ENCODE data around the gene ISG15. TPM values are rescaled to one million over a fixed set of nuclear protein-coding genes. Genes with fewer than 3 reads are reported as not detected.

The ISG15 gene
- total RNA-seq, 1 donor from 2014 or later, result 22.3 TPM

DNA sequence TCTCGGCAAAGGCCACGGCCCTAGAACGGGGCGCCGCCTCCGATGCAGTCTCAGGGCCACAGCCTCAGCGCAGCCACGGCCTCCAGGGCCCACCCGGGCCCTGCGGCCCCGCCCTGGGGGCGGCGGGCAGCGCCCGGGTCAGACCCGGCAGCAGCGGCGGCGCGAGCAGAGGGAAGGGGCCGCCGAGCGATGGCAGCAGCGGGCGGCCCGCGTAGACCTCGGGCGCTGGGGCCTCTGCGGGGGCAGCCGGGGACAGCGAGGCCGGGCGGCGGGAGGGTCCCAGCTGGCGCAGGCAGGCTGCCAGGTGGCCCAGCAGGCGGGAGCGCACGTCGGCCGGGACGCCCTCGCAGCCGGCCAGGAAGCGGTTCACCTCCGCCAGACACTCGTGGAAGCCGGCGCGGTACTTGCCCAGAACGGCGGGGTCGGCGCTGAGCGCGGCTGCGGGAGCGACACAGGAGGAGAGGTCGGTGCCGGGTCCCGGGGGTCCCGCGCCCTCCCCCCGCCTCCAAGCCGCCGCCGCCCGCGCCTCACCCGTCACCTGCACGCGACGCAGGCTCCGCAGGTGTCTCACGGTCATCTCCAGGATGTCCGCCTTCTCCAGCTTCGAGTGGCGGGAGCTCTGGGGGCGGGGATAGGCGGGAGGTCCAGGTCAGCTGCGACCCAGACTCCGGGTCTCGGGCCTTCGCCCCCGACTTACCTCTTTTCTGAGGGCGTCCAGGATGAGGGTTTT, 14.1 kb upstream of the ISG15 start:
- no peaks in the 10 kb centered on the region for H3K36me3 Mint-ChIP-seq (ENCODE audit: low read depth)
- TF ChIP-seq CTCF (conservative IDR thresholded peaks at IDR 0.05), result no peak
- no peaks in the 10 kb centered on the region for H3K9me3 Mint-ChIP-seq
- peaks cover 8% of the 10 kb centered on the region for H3K4me1 Mint-ChIP-seq
- no peak for DNase-seq (ENCODE audit: low read depth, low spot score)
- no peak overlapping the region for H3K27ac Mint-ChIP-seq (ENCODE audit: unreplicated experiment)
- peak overlapping the region; percentile 51 for H3K4me3 Mint-ChIP-seq
- H3K27me3 Mint-ChIP-seq (ENCODE audit: low read depth), result peaks cover 39% of the 10 kb centered on the region

DNA sequence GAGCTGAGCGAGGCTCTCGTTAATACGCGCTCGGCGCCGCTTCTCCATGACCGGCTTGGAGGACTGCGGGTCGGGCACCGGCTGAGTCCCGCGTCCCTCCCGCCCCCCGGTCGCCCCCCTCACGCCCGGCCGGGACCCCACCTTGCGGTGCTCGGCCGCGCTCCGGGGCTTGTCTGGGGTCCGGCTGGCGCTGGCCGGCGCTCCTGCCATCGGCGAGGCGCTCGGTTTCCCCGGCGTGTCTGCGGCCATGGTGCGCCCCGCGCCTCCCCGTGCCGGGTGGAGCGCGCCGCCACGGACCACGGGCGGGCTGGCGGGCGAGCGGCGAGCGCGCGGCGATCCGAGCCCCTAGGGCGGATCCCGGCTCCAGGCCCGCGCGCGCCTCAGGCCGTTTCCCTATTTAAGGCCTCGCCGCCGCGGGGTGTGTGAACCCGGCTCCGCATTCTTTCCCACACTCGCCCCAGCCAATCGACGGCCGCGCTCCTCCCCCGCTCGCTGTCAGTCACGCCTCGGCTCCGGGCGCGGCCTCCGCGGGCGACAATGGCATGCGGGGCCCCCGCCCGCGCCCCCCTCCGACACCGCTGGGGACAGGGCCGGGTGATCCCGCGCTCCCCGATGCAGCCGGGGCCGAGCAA, 13.5 kb upstream of the ISG15 start, which contains the start of gene HES4:
Gene HES4, minus strand, starts transcription at position 373 of the 632 bp plus-strand sequence. Its CDS starts 124 bp downstream, at position 249.
- Mint-ChIP-seq H3K4me1 (peaks cover 13% of the 10 kb centered on the region), H3K27me3 (ENCODE audit: low read depth) (peaks cover 37% of the 10 kb centered on the region), H3K36me3 (ENCODE audit: low read depth) (no peaks in the 10 kb centered on the region), H3K4me3 (peak within 1 kb of the TSS; percentile 86), H3K9me3 (no peaks in the 10 kb centered on the region), H3K27ac (ENCODE audit: unreplicated experiment) (peak within 1 kb of the TSS; percentile 99)
- no peak for TF ChIP-seq CTCF (conservative IDR thresholded peaks at IDR 0.05)
- DNase-seq (ENCODE audit: low read depth, low spot score), result peak; percentile 83

- H3K27me3 Mint-ChIP-seq (ENCODE audit: low read depth), result peaks cover 36% of the 10 kb centered on the region
Observed at GRCh38 chr1:1000357-1001056, 12.8 kb upstream of the ISG15 start.

GRCh38 chr1:1001057-1001783, 12.1 kb upstream of the ISG15 start:
- Mint-ChIP-seq H3K27ac (ENCODE audit: unreplicated experiment) (peak overlapping the region; percentile 99), H3K4me3 (peak overlapping the region; percentile 86), H3K4me1 (peaks cover 12% of the 10 kb centered on the region), H3K36me3 (ENCODE audit: low read depth) (no peaks in the 10 kb centered on the region), H3K9me3 (no peaks in the 10 kb centered on the region), H3K27me3 (ENCODE audit: low read depth) (peaks cover 31% of the 10 kb centered on the region)
- TF ChIP-seq CTCF (conservative IDR thresholded peaks at IDR 0.05), result no peak
- DNase-seq (ENCODE audit: low read depth, low spot score), result peak; percentile 38

More at GRCh38 chr1:1000357-1001056, 12.8 kb upstream of the ISG15 start:
- Mint-ChIP-seq H3K36me3 (ENCODE audit: low read depth) (no peaks in the 10 kb centered on the region), H3K4me1 (peaks cover 16% of the 10 kb centered on the region), H3K9me3 (no peaks in the 10 kb centered on the region), H3K27ac (ENCODE audit: unreplicated experiment) (peak overlapping the region; percentile 99), H3K4me3 (peak overlapping the region; percentile 86)
- no peak for TF ChIP-seq CTCF (conservative IDR thresholded peaks at IDR 0.05)
- DNase-seq (ENCODE audit: low read depth, low spot score), result peak; percentile 69

All from neural crest cell (in vitro differentiated cells).